Activated CD4-positive, CD25-positive, alpha-beta regulatory T cell (primary cell): ENCODE data around the gene CRTC3.

Experiments
- DNase-seq, 4 experiments: peaks; one replicate each; lab custom pipeline; 2025; lab: John Stamatoyannopoulos, UW

CRTC3 gene

GRCh38 chr15:90562669-90563068 lies 32.9 kb downstream of the CRTC3 start:
- DNase-seq: no peak

GRCh38 chr15:90563463-90563862 lies 33.7 kb downstream of the CRTC3 start:
- DNase-seq: no peak

- DNase-seq: no peak
Measured at GRCh38 chr15:90564051-90564450, 34.3 kb downstream of the CRTC3 start.

- no peak for DNase-seq
Measured at GRCh38 chr15:90564590-90564989, 34.9 kb downstream of the CRTC3 start.

- DNase-seq: no peak
Measured at GRCh38 chr15:90565866-90566265, 36.1 kb downstream of the CRTC3 start.

- no peak for DNase-seq
Measured at GRCh38 chr15:90570643-90571042, 40.9 kb downstream of the CRTC3 start.

GRCh38 chr15:90571063-90571541 lies 41.4 kb downstream of the CRTC3 start:
- no peak for DNase-seq

GRCh38 chr15:90572893-90573292 lies 43.2 kb downstream of the CRTC3 start:
- no peak for DNase-seq

- no peak for DNase-seq
Measured at GRCh38 chr15:90576711-90577389, 47.1 kb downstream of the CRTC3 start.

GRCh38 chr15:90579213-90579612 lies 49.5 kb downstream of the CRTC3 start:
- DNase-seq: no peak

GRCh38 chr15:90580099-90580498 lies 50.4 kb downstream of the CRTC3 start:
- no peak for DNase-seq

GRCh38 chr15:90580541-90580940 lies 50.8 kb downstream of the CRTC3 start:
- DNase-seq: no peak

- DNase-seq: no peak
Measured at GRCh38 chr15:90580946-90581345, 51.2 kb downstream of the CRTC3 start.

GRCh38 chr15:90581771-90582352 lies 52.1 kb downstream of the CRTC3 start:
- no peak for DNase-seq

- no peak for DNase-seq
Measured at GRCh38 chr15:90582553-90582952, 52.8 kb downstream of the CRTC3 start.

- DNase-seq: no peak
Measured at GRCh38 chr15:90583471-90584252, 53.9 kb downstream of the CRTC3 start.

- DNase-seq: no peak
Measured at GRCh38 chr15:90584841-90585240, 55.1 kb downstream of the CRTC3 start.

GRCh38 chr15:90585863-90586262 lies 56.1 kb downstream of the CRTC3 start:
- DNase-seq: no peak

- DNase-seq: no peak
Measured at GRCh38 chr15:90586948-90587347, 57.2 kb downstream of the CRTC3 start.

- no peak for DNase-seq
Measured at GRCh38 chr15:90588427-90588826, 58.7 kb downstream of the CRTC3 start.

GRCh38 chr15:90591524-90591923 lies 61.8 kb downstream of the CRTC3 start:
- DNase-seq: no peak

GRCh38 chr15:90592131-90592881 lies 62.6 kb downstream of the CRTC3 start:
- DNase-seq: no peak
